Thyroid gland (tissue), 4 donors: Measurements from ENCODE around the gene CRIP1.

Experiments used
- POLR2A ChIP-seq, 2 donors: fragments of 450-650 bp; IDR thresholded peaks; one replicate each; pipeline ENCODE4 v1.6.1; 2017; ENCODE audit warnings: antibody characterized with exemption in 2 of 2, mild to moderate bottlenecking in 2 of 2, moderate library complexity in 1 of 2
- TF ChIP-seq, protein P1 (sequence below), 6 experiments: fragments of 200-600 bp in 3 of 6; fragments of 450-650 bp in 3 of 6; sonication (generic) in 3 of 6; IDR thresholded peaks; one replicate each; pipeline ENCODE4 v1.5.1; 2016 to 2019; ENCODE audit warnings: antibody characterized with exemption in 6 of 6, mild to moderate bottlenecking in 2 of 6, inconsistent platforms in 1 of 6, moderate library complexity in 1 of 6

DNA sequence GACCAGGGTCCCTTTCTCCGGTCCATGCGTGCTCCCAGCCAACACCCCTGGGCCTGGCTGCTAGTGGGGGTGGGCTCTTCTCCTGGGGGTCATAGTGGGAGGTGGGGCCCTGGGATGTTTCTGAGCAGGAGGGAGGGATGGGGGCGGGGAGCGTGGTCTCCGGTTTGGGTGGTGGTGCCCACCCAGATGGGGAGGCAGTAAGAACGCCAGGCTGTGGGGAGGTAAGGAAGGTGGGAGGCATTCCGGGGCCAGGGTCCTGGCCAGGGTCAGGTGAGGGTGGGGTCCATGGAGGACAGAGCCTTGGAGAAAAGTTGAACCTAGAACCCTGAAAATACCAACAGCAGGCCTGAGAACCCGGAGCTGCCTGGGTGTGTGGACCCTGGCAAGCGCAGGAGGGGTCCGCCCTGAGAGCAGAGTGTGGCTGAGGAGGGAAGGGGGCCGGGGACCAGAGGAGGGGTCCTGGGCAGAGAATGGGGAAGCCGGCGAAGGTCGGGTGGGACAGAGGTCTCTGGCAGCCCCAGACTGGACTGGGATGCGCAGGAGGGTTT, 6.4 kb upstream of the CRIP1 start:
- TF ChIP-seq, protein P1, sequence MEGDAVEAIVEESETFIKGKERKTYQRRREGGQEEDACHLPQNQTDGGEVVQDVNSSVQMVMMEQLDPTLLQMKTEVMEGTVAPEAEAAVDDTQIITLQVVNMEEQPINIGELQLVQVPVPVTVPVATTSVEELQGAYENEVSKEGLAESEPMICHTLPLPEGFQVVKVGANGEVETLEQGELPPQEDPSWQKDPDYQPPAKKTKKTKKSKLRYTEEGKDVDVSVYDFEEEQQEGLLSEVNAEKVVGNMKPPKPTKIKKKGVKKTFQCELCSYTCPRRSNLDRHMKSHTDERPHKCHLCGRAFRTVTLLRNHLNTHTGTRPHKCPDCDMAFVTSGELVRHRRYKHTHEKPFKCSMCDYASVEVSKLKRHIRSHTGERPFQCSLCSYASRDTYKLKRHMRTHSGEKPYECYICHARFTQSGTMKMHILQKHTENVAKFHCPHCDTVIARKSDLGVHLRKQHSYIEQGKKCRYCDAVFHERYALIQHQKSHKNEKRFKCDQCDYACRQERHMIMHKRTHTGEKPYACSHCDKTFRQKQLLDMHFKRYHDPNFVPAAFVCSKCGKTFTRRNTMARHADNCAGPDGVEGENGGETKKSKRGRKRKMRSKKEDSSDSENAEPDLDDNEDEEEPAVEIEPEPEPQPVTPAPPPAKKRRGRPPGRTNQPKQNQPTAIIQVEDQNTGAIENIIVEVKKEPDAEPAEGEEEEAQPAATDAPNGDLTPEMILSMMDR (IDR thresholded peaks at IDR 0.05): no peak
- TF ChIP-seq POLR2A (IDR thresholded peaks at IDR 0.05): no peak
